NOMO-1 (cell line): ENCODE data around the gene TCN1.
"Not testable (repeated sequence)": the region's sequence is repeated elsewhere in the genome, so short reads cannot be mapped to it uniquely, and the experiment has no call there.

Source experiments
- DNase-seq, 2 experiments: peaks; one replicate each; lab custom pipeline; 2025; ENCODE audit not compliant: unreplicated experiment in 2 of 2; lab: John Stamatoyannopoulos, UW

The TCN1 gene

GRCh38 chr11:59866397-59866796 is at the start of gene TCN1:
TSS of gene TCN1 (minus strand) at chr11:59866487. CDS start at chr11:59866470, 17 bp downstream.
- DNase-seq, result peak; percentile 81 to 94

GRCh38 chr11:59903569-59903968 is 37.3 kb upstream of the TCN1 start:
- DNase-seq, result not testable (repeated sequence)

GRCh38 chr11:59901306-59901705 is 35.0 kb upstream of the TCN1 start:
- DNase-seq, result no peak

GRCh38 chr11:59900366-59901126 is 34.3 kb upstream of the TCN1 start:
- DNase-seq, result no peak

GRCh38 chr11:59899532-59899931 is 33.2 kb upstream of the TCN1 start:
- no peak for DNase-seq

- no peak for DNase-seq
Measured at GRCh38 chr11:59898650-59899049, 32.4 kb upstream of the TCN1 start.

GRCh38 chr11:59898046-59898445 is 31.8 kb upstream of the TCN1 start:
- no peak for DNase-seq

- no peak for DNase-seq
Measured at GRCh38 chr11:59894616-59895015, 28.3 kb upstream of the TCN1 start.

- no peak for DNase-seq
Measured at GRCh38 chr11:59891781-59892181, 25.5 kb upstream of the TCN1 start.

- not testable (repeated sequence) for DNase-seq
Measured at GRCh38 chr11:59887156-59887555, 20.9 kb upstream of the TCN1 start.

- no peak for DNase-seq
Measured at GRCh38 chr11:59883597-59883996, 17.3 kb upstream of the TCN1 start.

GRCh38 chr11:59879567-59879966 is 13.3 kb upstream of the TCN1 start:
- no peak for DNase-seq

- no peak for DNase-seq
Measured at GRCh38 chr11:59878575-59878974, 12.3 kb upstream of the TCN1 start, which contains the start of gene OOSP3. TSS of gene OOSP3 (plus strand) at chr11:59878782. CDS start at chr11:59878809, 27 bp downstream.

GRCh38 chr11:59877784-59878183 is 11.5 kb upstream of the TCN1 start:
- no peak for DNase-seq

- DNase-seq, result no peak
Measured at GRCh38 chr11:59877325-59877724, 11.0 kb upstream of the TCN1 start.

- no peak for DNase-seq
Measured at GRCh38 chr11:59875856-59876519, 9.7 kb upstream of the TCN1 start.

- no peak for DNase-seq
Measured at GRCh38 chr11:59872076-59872475, 5.8 kb upstream of the TCN1 start.

GRCh38 chr11:59867946-59868345 is 1.7 kb upstream of the TCN1 start:
- no peak for DNase-seq

- DNase-seq, result peak in 1 of 2 experiments; percentile 28
Measured at GRCh38 chr11:59866836-59867235, 549 bp upstream of the TCN1 start.

GRCh38 chr11:59865031-59865430 is 1.3 kb downstream of the TCN1 start:
- no peak for DNase-seq

- DNase-seq, result peak in 1 of 2 experiments; percentile 24
Measured at GRCh38 chr11:59862252-59862651, 4.0 kb downstream of the TCN1 start.

GRCh38 chr11:59859673-59860072 is 6.6 kb downstream of the TCN1 start:
- DNase-seq, result peak in 1 of 2 experiments; percentile 18
